BE2C (cell line): Measurements from ENCODE around the gene MS4A3.
"Not testable (repeated sequence)": the region's sequence is repeated elsewhere in the genome, so short reads cannot be mapped to it uniquely, and the experiment has no call there.

Source experiments
- DNase-seq: peaks from one replicate; pipeline ENCODE4 v3.0.0-alpha.2; 2020
- H3K27me3 ChIP-seq: fragments of 250-450 bp; sonication (Bioruptor Pico); 2 replicates; pipeline ENCODE4 v1.5.1; 2020; ENCODE audit warnings: mild to moderate bottlenecking
- H3K36me3 ChIP-seq: fragments of 250-450 bp; sonication (Bioruptor Pico); 2 replicates; pipeline ENCODE4 v1.5.1; 2020; ENCODE audit warnings: mild to moderate bottlenecking
- H3K4me1 ChIP-seq: fragments of 250-450 bp; sonication (Bioruptor Pico); 2 replicates; pipeline ENCODE4 v1.5.1; 2020
- H3K4me3 ChIP-seq: 2 replicates; pipeline ENCODE4 v1.5.1; 2011; ENCODE audit warnings: low read depth, low read length
- H3K9me3 ChIP-seq: fragments of 250-450 bp; sonication (Bioruptor Pico); 2 replicates; pipeline ENCODE4 v1.5.1; 2020
- TF ChIP-seq, protein P1 (sequence below): IDR thresholded peaks from 2 replicates; pipeline ENCODE4 v1.5.1; 2012; ENCODE audit warnings: mild to moderate bottlenecking, low read depth, low read length

The MS4A3 gene

DNA sequence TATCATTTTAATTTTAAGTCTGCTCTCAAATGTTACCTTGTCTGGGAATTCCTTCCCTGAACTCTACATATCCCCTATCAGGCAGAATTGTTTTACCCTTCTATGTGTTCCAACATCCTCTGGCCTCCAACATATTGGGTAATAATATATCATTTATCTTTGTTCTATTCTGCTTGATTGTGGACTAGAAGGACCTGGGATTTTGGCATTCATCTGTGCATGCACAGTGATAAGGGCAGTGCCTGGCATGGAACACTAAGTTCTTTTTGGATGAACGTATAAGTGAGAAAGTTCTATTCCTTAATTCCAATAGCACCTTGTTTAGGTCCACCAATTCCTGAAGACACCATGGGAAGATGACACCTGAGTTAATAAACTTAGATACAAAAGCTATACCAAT, 30.8 kb downstream of the MS4A3 start:
- Histone ChIP-seq H3K27me3 (no peaks in the 10 kb centered on the region), H3K4me3 (no peak overlapping the region), H3K36me3 (no peaks in the 10 kb centered on the region), H3K4me1 (no peaks in the 10 kb centered on the region), H3K9me3 (no peaks in the 10 kb centered on the region)
- no peak for DNase-seq
- TF ChIP-seq, protein P1, sequence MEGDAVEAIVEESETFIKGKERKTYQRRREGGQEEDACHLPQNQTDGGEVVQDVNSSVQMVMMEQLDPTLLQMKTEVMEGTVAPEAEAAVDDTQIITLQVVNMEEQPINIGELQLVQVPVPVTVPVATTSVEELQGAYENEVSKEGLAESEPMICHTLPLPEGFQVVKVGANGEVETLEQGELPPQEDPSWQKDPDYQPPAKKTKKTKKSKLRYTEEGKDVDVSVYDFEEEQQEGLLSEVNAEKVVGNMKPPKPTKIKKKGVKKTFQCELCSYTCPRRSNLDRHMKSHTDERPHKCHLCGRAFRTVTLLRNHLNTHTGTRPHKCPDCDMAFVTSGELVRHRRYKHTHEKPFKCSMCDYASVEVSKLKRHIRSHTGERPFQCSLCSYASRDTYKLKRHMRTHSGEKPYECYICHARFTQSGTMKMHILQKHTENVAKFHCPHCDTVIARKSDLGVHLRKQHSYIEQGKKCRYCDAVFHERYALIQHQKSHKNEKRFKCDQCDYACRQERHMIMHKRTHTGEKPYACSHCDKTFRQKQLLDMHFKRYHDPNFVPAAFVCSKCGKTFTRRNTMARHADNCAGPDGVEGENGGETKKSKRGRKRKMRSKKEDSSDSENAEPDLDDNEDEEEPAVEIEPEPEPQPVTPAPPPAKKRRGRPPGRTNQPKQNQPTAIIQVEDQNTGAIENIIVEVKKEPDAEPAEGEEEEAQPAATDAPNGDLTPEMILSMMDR, result no peak

DNA sequence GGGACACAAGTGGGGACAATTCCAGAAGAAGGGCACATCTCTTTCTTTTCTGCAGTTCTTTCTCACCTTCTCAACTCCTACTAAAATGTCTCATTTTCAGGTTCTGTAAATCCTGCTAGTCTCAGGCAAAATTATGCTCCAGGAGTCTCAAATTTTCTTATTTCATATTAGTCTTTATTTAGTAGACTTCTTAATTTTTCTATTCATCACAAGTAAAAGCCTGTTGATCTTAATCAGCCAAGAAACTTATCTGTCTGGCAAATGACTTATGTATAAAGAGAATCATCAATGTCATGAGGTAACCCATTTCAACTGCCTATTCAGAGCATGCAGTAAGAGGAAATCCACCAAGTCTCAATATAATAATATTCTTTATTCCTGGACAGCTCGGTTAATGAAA, 31.9 kb downstream of the MS4A3 start, which contains the start of gene MS4A2:
Gene MS4A2 (plus strand): TSS at position 301 of the 400 bp plus-strand sequence. CDS start 102 bp downstream, outside the sequence.
- no peak within 1 kb of the TSS for H3K4me3 ChIP-seq
- no peaks in the 10 kb centered on the region for H3K36me3 ChIP-seq
- no peaks in the 10 kb centered on the region for H3K27me3 ChIP-seq
- TF ChIP-seq, protein P1, result no peak
- no peaks in the 10 kb centered on the region for H3K4me1 ChIP-seq
- no peaks in the 10 kb centered on the region for H3K9me3 ChIP-seq
- DNase-seq, result no peak

DNA sequence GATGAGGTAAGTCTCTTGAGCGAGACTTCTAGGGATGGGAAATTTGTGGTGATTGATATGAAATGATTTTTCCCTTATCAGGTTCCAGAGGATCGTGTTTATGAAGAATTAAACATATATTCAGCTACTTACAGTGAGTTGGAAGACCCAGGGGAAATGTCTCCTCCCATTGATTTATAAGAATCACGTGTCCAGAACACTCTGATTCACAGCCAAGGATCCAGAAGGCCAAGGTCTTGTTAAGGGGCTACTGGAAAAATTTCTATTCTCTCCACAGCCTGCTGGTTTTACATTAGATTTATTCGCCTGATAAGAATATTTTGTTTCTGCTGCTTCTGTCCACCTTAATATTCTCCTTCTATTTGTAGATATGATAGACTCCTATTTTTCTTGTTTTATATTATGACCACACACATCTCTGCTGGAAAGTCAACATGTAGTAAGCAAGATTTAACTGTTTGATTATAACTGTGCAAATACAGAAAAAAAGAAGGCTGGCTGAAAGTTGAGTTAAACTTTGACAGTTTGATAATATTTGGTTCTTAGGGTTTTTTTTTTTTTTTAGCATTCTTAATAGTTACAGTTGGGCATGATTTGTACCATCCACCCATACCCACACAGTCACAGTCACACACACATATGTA, 39.1 kb downstream of the MS4A3 start:
- Histone ChIP-seq H3K4me3 (no peak overlapping the region), H3K36me3 (no peaks in the 10 kb centered on the region), H3K27me3 (no peaks in the 10 kb centered on the region), H3K9me3 (no peaks in the 10 kb centered on the region), H3K4me1 (no peaks in the 10 kb centered on the region)
- no peak for DNase-seq
- TF ChIP-seq, protein P1, result no peak

DNA sequence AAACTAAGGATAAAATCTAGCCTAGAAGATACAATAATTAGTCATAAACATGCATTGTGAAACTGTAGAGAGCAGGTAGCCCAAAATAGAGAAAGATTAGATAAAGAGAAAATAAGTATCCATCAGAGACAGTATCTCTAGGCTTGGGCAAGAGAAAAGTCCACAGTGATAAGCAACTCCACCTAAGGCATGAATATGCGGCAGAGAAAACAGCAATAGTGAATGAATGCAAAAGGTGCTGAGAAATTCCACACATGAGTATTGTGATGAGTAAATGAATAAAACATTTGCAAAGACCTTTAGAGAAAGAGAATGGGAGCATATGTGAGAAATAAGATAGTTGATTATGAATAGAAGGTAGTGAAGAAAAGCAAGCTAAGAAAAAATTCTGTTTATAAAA, 40.7 kb downstream of the MS4A3 start:
- TF ChIP-seq, protein P1, result no peak
- DNase-seq, result no peak

DNA sequence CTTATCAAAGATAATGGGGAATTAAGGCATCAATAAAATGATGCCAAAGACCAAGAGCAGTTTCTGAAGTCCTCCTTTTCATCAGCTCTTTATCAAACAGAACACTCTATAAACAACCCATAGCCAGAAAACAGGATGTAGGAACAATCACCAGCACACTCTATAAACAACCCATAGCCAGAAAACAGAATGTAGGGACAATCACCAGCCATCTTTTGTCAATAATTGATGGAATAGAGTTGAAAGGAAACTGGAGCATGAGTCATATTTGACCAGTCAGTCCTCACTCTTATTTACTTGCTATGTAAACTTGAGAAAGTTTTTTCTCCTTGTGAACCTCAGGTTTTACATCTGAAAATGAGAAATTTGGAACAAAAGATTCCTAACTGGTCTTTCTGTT, 42.0 kb downstream of the MS4A3 start:
- TF ChIP-seq, protein P1, result no peak
- H3K36me3 ChIP-seq, result no peaks in the 10 kb centered on the region
- H3K4me1 ChIP-seq, result no peaks in the 10 kb centered on the region
- H3K4me3 ChIP-seq, result no peak overlapping the region
- DNase-seq, result no peak
- no peaks in the 10 kb centered on the region for H3K27me3 ChIP-seq
- no peaks in the 10 kb centered on the region for H3K9me3 ChIP-seq

More for the DNA sequence above, 40.7 kb downstream of the MS4A3 start:
- no peaks in the 10 kb centered on the region for H3K36me3 ChIP-seq
- no peaks in the 10 kb centered on the region for H3K9me3 ChIP-seq
- no peak overlapping the region for H3K4me3 ChIP-seq
- H3K4me1 ChIP-seq, result no peaks in the 10 kb centered on the region
- no peaks in the 10 kb centered on the region for H3K27me3 ChIP-seq

DNA sequence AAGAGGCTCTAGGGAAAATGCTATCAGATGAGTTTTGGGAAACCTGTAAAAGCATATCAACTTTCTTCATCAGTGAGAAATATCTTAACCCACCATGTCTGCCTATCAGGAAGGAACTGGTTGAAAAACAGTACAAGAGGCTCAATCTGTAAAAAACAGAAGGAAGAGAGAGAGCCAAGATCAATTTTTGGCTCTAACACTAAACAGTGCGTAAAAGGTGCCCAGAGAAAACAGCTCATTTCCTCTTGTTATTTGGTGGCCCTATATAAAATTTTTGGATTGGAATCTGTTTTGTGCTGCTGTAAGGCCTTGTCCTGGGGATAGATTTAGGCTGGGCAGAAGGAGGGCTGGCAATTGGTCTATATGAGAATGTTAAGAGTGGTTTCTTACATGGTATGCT, 44.1 kb downstream of the MS4A3 start:
- H3K4me1 ChIP-seq, result no peaks in the 10 kb centered on the region
- H3K36me3 ChIP-seq, result no peaks in the 10 kb centered on the region
- no peak for DNase-seq
- H3K9me3 ChIP-seq, result no peaks in the 10 kb centered on the region
- H3K4me3 ChIP-seq, result no peak overlapping the region
- TF ChIP-seq, protein P1, result no peak
- no peaks in the 10 kb centered on the region for H3K27me3 ChIP-seq

DNA sequence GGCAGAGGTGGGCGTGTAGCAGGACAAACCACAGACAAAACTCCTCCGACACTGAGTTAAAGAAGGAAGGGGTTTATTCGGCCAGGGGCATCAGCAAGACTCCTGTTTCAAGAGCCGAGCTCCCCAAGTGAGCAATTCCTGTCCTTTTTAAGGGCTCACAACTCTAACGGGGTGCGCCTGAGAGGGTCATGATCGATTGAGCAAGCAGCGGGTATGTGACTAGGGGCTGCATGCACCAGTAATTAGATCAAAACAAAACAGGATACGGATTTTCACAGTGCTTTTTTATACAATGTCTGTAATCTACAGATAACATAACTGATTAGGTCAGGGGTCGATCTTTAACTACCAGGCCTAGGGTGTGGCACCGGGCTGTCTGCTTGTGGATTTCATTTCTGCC, 44.9 kb downstream of the MS4A3 start:
- not testable (repeated sequence) for H3K27me3 ChIP-seq, H3K4me1 ChIP-seq, H3K9me3 ChIP-seq, H3K36me3 ChIP-seq, DNase-seq, H3K4me3 ChIP-seq

DNA sequence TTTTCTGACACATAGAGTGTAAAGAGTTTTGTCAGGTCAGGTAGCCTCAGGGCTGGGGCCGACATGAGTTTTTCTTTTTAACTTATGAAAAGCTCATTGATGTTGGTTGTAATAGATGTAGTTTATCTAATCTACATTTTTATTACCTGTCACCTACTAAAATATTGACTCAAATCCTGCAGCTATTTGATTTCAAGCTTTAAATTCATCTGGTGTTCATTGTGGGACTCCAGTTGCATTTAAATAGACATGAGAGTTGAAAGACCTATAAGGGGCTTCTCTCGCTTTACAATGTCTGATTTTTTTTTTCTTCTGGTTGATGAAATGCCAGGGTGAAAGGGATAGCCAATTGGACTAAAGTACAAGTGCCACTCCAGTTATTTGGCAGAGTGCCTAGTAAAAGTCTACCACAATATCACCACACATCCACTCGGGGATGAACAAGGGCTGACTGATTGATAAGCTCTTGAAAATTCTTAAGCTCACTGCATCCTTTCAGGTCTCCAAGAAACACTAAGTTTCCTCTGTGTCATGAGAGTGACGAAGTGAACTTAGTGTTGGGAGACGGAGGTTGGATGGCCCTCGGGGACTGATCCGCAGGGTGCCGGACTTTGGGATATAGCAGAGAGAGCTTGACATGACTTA, 48.1 kb downstream of the MS4A3 start:
- not testable (repeated sequence) for DNase-seq, H3K36me3 ChIP-seq

DNA sequence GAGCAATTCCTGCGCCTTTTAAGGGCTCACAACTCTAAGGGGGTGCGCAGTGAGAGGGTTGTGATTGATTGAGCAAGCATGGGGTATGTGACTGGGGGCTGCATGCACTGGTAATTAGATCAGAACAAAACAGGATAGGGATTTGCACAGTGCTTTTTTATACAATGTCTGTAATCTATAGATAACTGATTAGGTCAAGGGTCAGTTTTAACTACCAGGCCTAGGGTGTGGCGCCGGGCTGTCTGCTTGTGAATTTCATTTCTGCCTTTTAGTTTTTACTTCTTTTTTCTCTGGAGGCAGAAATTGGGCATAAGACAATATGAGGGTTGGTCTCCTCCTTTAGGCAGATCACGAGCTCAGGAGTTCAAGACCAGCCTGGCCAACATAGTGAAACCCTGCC, 52.2 kb downstream of the MS4A3 start:
- not testable (repeated sequence) for H3K9me3 ChIP-seq, DNase-seq, H3K4me3 ChIP-seq

More for the DNA sequence above, 48.1 kb downstream of the MS4A3 start:
- H3K27me3 ChIP-seq, H3K9me3 ChIP-seq, H3K4me3 ChIP-seq, H3K4me1 ChIP-seq: not testable (repeated sequence)

More for the DNA sequence above, 52.2 kb downstream of the MS4A3 start:
- H3K27me3 ChIP-seq, H3K4me1 ChIP-seq, H3K36me3 ChIP-seq: not testable (repeated sequence)
